OCI-LY3 (cell line): Measurements from ENCODE around the gene CMIP.

Source experiments
- EZH2phosphoT487 ChIP-seq: fragments of 200-600 bp; shearing (Covaris generic); IDR thresholded peaks from 2 replicates; pipeline ENCODE4 v1.6.1; 2018; ENCODE audit warnings: antibody characterized with exemption, mixed run types, low read depth
- TF ChIP-seq, protein P1 (sequence below): fragments of 200-600, 300-600 bp; sonication (generic); IDR thresholded peaks from 2 replicates; pipeline ENCODE4 v1.5.1; 2014; ENCODE audit warnings: antibody characterized with exemption, low read length, low read depth

DNA sequence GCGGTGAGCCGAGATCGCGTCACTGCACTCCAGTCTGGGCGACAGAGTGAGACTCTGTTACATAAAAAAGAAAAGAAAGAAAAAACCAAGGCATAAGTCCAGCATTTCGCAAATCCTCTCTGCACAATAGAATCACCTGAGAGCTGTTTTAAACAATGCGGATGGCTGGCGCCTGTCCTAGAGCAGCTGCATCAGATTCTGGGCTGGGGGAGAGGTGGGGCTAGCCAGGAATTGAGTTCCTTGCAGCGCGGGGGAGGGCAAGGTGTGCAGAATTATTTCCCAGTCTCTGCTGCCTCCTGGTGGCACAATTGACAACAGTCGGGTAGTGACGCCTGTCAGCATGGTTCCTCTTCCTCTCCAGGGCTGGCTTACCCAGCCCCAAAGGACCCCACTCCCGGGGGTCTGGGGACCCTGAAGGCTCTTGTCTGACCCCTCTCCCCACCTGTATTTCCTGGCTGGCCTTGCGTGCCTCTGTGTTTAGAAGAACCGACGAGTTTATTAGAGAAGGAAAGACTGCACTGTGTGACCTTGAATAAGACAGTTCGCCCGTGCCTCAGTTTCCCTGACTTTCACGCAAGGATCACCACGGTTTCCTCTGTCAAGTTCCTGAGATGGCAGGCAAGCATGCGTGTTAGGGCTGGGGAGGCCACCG, 293.4 kb downstream of the CMIP start:
- TF ChIP-seq, protein P1, sequence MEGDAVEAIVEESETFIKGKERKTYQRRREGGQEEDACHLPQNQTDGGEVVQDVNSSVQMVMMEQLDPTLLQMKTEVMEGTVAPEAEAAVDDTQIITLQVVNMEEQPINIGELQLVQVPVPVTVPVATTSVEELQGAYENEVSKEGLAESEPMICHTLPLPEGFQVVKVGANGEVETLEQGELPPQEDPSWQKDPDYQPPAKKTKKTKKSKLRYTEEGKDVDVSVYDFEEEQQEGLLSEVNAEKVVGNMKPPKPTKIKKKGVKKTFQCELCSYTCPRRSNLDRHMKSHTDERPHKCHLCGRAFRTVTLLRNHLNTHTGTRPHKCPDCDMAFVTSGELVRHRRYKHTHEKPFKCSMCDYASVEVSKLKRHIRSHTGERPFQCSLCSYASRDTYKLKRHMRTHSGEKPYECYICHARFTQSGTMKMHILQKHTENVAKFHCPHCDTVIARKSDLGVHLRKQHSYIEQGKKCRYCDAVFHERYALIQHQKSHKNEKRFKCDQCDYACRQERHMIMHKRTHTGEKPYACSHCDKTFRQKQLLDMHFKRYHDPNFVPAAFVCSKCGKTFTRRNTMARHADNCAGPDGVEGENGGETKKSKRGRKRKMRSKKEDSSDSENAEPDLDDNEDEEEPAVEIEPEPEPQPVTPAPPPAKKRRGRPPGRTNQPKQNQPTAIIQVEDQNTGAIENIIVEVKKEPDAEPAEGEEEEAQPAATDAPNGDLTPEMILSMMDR = peak; percentile 86
- TF ChIP-seq EZH2phosphoT487 = no peak
